ENCODE results near the gene TRIM47. TPM values are rescaled to one million over a fixed set of nuclear protein-coding genes. Genes with fewer than 3 reads are reported as not detected.

Gene TRIM47
- 10 to 100 TPM; 16.4 to 18.3 TPM for total RNA-seq

- DNase-seq, result peak; percentile 50
- H3K9me3 Mint-ChIP-seq, result no peaks in the 10 kb centered on the region
- H3K27ac Mint-ChIP-seq, result peak within 1 kb of the TSS; percentile 71
- peaks cover 24% of the 10 kb centered on the region for H3K4me1 Mint-ChIP-seq
- H3K27me3 Mint-ChIP-seq, result peaks cover 5% of the 10 kb centered on the region
- peak within 1 kb of the TSS; percentile 82 for H3K4me3 Mint-ChIP-seq
- peaks cover 5% of the 10 kb centered on the region for H3K36me3 Mint-ChIP-seq
Measured at GRCh38 chr17:75878174-75878998, at the start of gene TRIM47. Gene TRIM47 (minus strand): TSS chr17:75878581. CDS start chr17:75878548, 33 bp downstream.

GRCh38 chr17:75927286-75927922 is 49.0 kb upstream of the TRIM47 start:
- DNase-seq, result no peak
- H3K27me3 Mint-ChIP-seq, result no peaks in the 10 kb centered on the region
- H3K4me1 Mint-ChIP-seq, result no peaks in the 10 kb centered on the region
- no peaks in the 10 kb centered on the region for H3K9me3 Mint-ChIP-seq
- H3K36me3 Mint-ChIP-seq, result no peaks in the 10 kb centered on the region
- no peak overlapping the region for H3K4me3 Mint-ChIP-seq
- no peak overlapping the region for H3K27ac Mint-ChIP-seq

DNA sequence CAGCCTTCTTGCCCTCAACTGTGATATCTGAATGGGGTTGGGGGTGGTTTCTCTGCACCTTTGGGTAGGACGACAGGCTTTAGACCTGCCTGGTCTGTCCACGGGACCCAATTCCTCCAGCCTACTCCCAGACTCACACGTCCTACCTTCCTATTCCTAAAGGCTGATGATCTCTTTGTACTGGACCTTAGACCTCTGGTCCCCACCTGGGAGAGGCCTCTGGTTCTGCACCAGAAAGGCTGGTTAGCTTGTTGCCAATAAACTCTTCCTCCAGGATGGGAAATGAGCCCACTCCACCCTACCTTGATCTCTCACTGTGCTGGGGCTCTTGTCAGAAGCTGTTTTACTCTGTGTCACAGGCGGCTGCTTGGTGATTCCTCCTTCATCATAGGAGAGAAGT is 48.1 kb upstream of the TRIM47 start:
- Mint-ChIP-seq H3K36me3 (no peaks in the 10 kb centered on the region), H3K27ac (no peak overlapping the region), H3K4me1 (no peaks in the 10 kb centered on the region), H3K4me3 (no peak overlapping the region), H3K9me3 (no peaks in the 10 kb centered on the region), H3K27me3 (no peaks in the 10 kb centered on the region)
- no peak for DNase-seq

DNA sequence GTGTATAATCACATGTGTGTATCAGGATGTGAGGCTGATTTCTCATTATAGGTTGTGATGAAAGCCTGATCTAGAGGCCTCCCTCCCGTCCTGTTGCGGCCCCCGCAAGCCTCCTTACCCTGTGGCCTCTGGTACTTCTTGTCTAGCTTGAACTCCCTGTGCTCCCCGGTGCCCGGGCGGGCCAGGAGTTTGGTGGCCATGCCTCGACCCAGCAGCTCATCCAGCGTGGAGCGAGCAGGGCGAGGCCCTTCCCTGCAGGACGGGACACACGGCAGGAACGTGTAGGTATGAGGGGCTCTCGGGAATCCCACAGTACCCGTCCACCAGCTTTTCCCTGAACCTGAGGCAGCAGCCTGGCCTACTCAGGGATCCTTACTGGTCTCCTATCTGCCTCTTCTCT is 47.5 kb upstream of the TRIM47 start:
- H3K27me3 Mint-ChIP-seq, result no peaks in the 10 kb centered on the region
- no peak overlapping the region for H3K27ac Mint-ChIP-seq
- H3K9me3 Mint-ChIP-seq, result no peaks in the 10 kb centered on the region
- no peaks in the 10 kb centered on the region for H3K36me3 Mint-ChIP-seq
- no peaks in the 10 kb centered on the region for H3K4me1 Mint-ChIP-seq
- DNase-seq, result no peak
- H3K4me3 Mint-ChIP-seq, result no peak overlapping the region

- H3K27me3 Mint-ChIP-seq, result no peaks in the 10 kb centered on the region
- DNase-seq, result no peak
- no peaks in the 10 kb centered on the region for H3K9me3 Mint-ChIP-seq
- H3K4me1 Mint-ChIP-seq, result no peaks in the 10 kb centered on the region
- no peaks in the 10 kb centered on the region for H3K36me3 Mint-ChIP-seq
- no peak overlapping the region for H3K4me3 Mint-ChIP-seq
- H3K27ac Mint-ChIP-seq, result no peak overlapping the region
Measured at GRCh38 chr17:75925103-75925502, 46.7 kb upstream of the TRIM47 start.

GRCh38 chr17:75922963-75923874 is 44.8 kb upstream of the TRIM47 start:
- Mint-ChIP-seq H3K4me1 (no peaks in the 10 kb centered on the region), H3K27ac (no peak overlapping the region), H3K36me3 (peaks cover 1% of the 10 kb centered on the region), H3K27me3 (no peaks in the 10 kb centered on the region), H3K9me3 (no peaks in the 10 kb centered on the region), H3K4me3 (no peak overlapping the region)
- no peak for DNase-seq

DNA sequence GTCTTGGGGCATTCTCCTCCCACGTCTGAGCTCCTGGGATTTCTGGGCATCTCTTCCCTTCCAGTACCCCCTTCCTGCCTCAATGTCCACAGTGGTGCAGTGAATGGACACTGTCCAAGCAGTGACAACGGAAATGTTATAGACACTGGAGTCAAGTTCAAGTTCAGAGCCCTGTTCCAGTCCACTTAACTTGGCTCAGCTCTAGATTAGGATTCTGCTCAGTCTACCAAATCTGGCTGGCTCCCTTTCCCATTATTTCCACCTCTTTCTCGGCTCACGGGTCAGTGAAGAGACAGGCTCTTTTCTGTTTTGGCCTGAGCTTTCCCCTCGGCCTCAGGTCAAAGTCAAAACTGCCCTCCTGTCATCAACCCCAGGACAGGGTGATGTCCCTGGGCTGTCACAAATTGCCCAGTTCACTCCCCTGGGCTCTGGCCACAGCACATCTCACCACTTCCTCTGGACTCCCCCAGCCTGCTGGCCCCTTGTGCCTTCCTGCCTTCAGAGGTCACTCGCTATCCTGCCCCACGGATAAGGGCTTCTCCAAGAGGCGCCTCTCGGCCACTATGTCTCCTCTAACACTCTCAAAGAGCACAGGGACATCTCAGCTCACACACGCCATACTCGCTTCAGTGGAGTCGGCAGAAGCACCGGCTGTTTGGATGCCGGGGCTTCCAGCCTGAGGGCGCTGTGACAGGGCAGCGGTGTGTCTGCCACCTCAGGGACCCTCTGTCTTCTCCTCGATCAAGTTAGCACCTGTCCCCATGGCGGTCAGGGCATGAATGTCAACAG is 44.0 kb upstream of the TRIM47 start:
- H3K27ac Mint-ChIP-seq, result no peak overlapping the region
- H3K27me3 Mint-ChIP-seq, result no peaks in the 10 kb centered on the region
- peaks cover 1% of the 10 kb centered on the region for H3K36me3 Mint-ChIP-seq
- no peaks in the 10 kb centered on the region for H3K4me1 Mint-ChIP-seq
- no peaks in the 10 kb centered on the region for H3K9me3 Mint-ChIP-seq
- no peak for DNase-seq
- no peak overlapping the region for H3K4me3 Mint-ChIP-seq

DNA sequence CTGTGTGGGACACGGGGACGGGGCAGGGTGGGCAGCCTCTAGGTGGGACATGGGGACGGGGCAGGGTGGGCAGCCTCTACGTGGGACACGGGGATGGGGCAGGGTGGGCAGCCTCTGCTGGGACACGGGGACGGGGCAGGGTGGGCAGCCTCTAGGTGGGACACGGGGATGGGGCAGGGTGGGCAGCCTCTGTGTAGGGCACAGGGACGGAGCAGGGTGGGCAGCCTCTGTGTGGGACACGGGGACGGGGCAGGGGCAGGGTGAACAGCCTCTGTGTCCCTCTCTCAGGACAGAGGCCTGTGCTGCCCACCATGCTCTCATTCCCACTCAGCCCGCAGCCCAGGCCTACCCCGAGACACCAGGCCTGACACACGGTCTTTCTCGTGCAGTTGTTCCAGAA is 43.2 kb upstream of the TRIM47 start:
- Mint-ChIP-seq H3K4me3 (no peak overlapping the region), H3K4me1 (no peaks in the 10 kb centered on the region), H3K27ac (no peak overlapping the region), H3K9me3 (no peaks in the 10 kb centered on the region), H3K36me3 (peaks cover 1% of the 10 kb centered on the region), H3K27me3 (no peaks in the 10 kb centered on the region)
- no peak for DNase-seq

DNA sequence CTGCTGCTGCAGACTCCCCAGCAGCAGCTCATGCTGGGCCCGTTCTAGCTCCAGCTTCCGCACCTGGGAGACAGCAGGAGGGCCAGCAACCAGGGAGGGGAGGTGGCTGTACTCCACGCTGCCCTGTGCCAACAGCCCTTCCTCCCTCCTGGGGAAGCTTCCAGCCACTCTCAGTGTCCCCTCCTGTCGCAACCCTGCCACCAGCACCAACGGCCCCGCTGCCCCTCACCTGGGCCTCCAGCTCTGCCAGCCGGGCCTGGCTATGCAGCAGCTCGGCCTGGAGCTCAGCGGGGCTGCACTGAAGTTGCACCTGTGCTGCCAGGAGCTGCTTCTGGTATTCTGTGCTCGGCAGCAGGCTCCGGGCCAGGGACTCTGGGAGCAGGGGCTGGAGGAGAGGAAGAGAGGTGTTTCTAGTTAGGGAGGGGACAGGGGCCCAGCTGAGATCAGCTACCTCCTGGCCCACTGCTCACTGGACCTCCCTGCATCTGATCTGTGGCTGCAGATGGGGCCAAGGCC is 41.7 kb upstream of the TRIM47 start:
- Mint-ChIP-seq H3K4me1 (no peaks in the 10 kb centered on the region), H3K4me3 (no peak overlapping the region), H3K9me3 (no peaks in the 10 kb centered on the region), H3K27me3 (no peaks in the 10 kb centered on the region), H3K27ac (no peak overlapping the region), H3K36me3 (peaks cover 1% of the 10 kb centered on the region)
- DNase-seq, result no peak

DNA sequence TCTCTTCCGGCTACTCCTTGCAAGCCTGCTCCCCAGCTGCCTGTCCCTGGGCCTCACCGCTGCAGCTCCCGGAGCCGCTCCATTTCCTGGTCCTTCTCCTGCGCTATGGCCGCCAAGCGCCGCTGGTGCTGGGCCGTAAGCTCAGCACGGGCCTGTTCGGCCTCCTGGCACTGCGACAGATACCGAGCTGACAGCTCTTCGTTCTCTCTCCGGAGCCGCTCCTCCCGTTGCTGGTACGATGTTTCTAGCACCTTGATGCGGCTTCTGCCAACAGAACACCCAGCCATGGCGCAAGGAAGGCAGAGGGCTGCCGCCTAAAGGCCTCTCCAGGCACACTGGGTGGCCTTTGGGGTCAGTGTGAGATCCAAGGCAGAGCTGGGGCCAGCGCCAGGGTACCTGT is 41.2 kb upstream of the TRIM47 start:
- no peaks in the 10 kb centered on the region for H3K27me3 Mint-ChIP-seq
- H3K36me3 Mint-ChIP-seq, result peaks cover 1% of the 10 kb centered on the region
- H3K4me3 Mint-ChIP-seq, result no peak overlapping the region
- no peak overlapping the region for H3K27ac Mint-ChIP-seq
- H3K9me3 Mint-ChIP-seq, result no peaks in the 10 kb centered on the region
- H3K4me1 Mint-ChIP-seq, result no peaks in the 10 kb centered on the region
- DNase-seq, result no peak

GRCh38 chr17:75917917-75918445 is 39.6 kb upstream of the TRIM47 start:
- Mint-ChIP-seq H3K4me1 (no peaks in the 10 kb centered on the region), H3K9me3 (no peaks in the 10 kb centered on the region), H3K27ac (no peak overlapping the region), H3K36me3 (peaks cover 3% of the 10 kb centered on the region), H3K27me3 (no peaks in the 10 kb centered on the region), H3K4me3 (no peak overlapping the region)
- DNase-seq, result no peak

- no peaks in the 10 kb centered on the region for H3K27me3 Mint-ChIP-seq
- H3K9me3 Mint-ChIP-seq, result no peaks in the 10 kb centered on the region
- H3K4me3 Mint-ChIP-seq, result no peak overlapping the region
- peaks cover 3% of the 10 kb centered on the region for H3K36me3 Mint-ChIP-seq
- no peaks in the 10 kb centered on the region for H3K4me1 Mint-ChIP-seq
- no peak for DNase-seq
- no peak overlapping the region for H3K27ac Mint-ChIP-seq
Measured at GRCh38 chr17:75917141-75917916, 38.9 kb upstream of the TRIM47 start.

DNA sequence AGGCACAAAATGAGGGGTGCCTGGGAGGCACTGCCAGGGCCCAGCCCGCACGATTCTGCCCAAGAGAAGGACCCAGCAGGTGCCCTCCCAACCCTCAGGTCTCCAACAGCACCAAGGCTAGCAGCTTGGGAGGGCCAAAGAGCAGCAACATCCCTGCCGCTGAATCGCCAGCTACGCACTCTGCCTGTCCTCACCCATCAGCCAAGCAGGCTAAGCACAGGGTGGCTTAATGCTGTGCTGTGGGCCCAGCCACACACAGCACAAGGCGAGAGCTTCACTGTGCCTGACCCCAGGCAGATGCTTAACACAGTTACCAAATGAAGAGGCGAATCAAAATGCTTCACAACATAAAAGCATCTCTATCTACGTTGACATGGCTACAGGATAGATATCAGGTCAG is 36.9 kb upstream of the TRIM47 start:
- Mint-ChIP-seq H3K4me3 (no peak overlapping the region), H3K9me3 (no peaks in the 10 kb centered on the region), H3K4me1 (no peaks in the 10 kb centered on the region), H3K27ac (no peak overlapping the region), H3K36me3 (peaks cover 3% of the 10 kb centered on the region), H3K27me3 (no peaks in the 10 kb centered on the region)
- DNase-seq, result no peak

Data from activated naive CD8-positive, alpha-beta T cell treated with anti-CD3 and anti-CD28 coated beads for 36 hours (primary cell).